SK-N-SH treated with all-trans-retinoic acid at 6 μM for 48 hours (cell line): ENCODE measurements around the gene SDK1.

Source experiments
- GLIS3 ChIP-seq: fragments of 250-450 bp; sonication (Bioruptor Pico); IDR thresholded peaks from 2 replicates; pipeline ENCODE4 v1.5.0; 2020; ENCODE audit warnings: mild to moderate bottlenecking, moderate library complexity
- RARB ChIP-seq: fragments of 250-450 bp; sonication (Bioruptor Pico); IDR thresholded peaks from 2 replicates; pipeline ENCODE4 v1.8.0; 2021; ENCODE audit warnings: mild to moderate bottlenecking, moderate library complexity
- TOX ChIP-seq: fragments of 250-450 bp; sonication (Bioruptor Pico); IDR thresholded peaks from 2 replicates; pipeline ENCODE4 v1.8.0; 2021; ENCODE audit warnings: mild to moderate bottlenecking, moderate library complexity, borderline replicate concordance
- ZC3H10 ChIP-seq: fragments of 250-450 bp; sonication (Bioruptor Pico); IDR thresholded peaks from 2 replicates; pipeline ENCODE4 v1.5.1; 2021; ENCODE audit warnings: mild to moderate bottlenecking, moderate library complexity
- ZFP30 ChIP-seq: fragments of 450-650 bp; formaldehyde crosslinking; IDR thresholded peaks from 2 replicates; pipeline ENCODE4 v1.5.0; 2022; ENCODE audit warnings: mild to moderate bottlenecking, moderate library complexity
- ZNF8 ChIP-seq: fragments of 450-650 bp; formaldehyde crosslinking; IDR thresholded peaks from 2 replicates; pipeline ENCODE4 v1.5.0; 2020; ENCODE audit warnings: mild to moderate bottlenecking, moderate library complexity
- TF ChIP-seq, protein P1 (sequence below): fragments of 250-450 bp; sonication (Bioruptor Pico); IDR thresholded peaks from 2 replicates; pipeline ENCODE4 v1.5.1; 2021; ENCODE audit warnings: mild to moderate bottlenecking, moderate library complexity
- TF ChIP-seq, protein P2 (sequence below): fragments of 250-450 bp; sonication (Bioruptor Pico); IDR thresholded peaks from 2 replicates; pipeline ENCODE4 v1.8.0; 2020; ENCODE audit warnings: mild to moderate bottlenecking, moderate library complexity, borderline replicate concordance

DNA sequence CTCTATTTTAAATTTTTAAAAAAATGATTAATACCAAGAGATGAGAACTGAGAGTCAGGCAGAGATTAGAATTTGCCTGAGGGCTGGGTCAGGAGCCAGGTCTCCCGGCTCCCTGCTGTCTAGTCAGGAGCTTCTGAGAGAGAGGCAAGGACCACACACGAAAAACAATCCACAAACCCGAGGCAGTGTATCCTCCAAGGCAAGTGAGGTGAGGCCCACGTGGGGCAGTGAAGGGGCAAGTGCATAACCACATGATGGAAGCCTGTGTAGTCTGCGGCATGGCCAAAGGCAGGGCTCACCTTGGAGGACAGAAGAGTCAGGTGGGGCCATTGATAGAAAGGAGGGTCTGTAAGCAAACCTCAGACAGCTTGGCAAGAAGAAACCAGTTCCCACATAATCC is 839.9 kb downstream of the SDK1 start:
- TF ChIP-seq ZNF8 (no peak), ZC3H10 (CRISPR knock-in tag) (no peak), RARB (CRISPR knock-in tag) (no peak), GLIS3 (no peak), TOX (no peak), ZFP30 (no peak)
- TF ChIP-seq, protein P1, sequence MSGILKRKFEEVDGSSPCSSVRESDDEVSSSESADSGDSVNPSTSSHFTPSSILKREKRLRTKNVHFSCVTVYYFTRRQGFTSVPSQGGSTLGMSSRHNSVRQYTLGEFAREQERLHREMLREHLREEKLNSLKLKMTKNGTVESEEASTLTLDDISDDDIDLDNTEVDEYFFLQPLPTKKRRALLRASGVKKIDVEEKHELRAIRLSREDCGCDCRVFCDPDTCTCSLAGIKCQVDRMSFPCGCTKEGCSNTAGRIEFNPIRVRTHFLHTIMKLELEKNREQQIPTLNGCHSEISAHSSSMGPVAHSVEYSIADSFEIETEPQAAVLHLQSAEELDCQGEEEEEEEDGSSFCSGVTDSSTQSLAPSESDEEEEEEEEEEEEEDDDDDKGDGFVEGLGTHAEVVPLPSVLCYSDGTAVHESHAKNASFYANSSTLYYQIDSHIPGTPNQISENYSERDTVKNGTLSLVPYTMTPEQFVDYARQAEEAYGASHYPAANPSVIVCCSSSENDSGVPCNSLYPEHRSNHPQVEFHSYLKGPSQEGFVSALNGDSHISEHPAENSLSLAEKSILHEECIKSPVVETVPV (CRISPR knock-in tag), result no peak
- TF ChIP-seq, protein P2, sequence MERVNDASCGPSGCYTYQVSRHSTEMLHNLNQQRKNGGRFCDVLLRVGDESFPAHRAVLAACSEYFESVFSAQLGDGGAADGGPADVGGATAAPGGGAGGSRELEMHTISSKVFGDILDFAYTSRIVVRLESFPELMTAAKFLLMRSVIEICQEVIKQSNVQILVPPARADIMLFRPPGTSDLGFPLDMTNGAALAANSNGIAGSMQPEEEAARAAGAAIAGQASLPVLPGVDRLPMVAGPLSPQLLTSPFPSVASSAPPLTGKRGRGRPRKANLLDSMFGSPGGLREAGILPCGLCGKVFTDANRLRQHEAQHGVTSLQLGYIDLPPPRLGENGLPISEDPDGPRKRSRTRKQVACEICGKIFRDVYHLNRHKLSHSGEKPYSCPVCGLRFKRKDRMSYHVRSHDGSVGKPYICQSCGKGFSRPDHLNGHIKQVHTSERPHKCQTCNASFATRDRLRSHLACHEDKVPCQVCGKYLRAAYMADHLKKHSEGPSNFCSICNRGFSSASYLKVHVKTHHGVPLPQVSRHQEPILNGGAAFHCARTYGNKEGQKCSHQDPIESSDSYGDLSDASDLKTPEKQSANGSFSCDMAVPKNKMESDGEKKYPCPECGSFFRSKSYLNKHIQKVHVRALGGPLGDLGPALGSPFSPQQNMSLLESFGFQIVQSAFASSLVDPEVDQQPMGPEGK (CRISPR knock-in tag), result no peak
